ENCODE results near the gene AP1S1.
"Not testable (repeated sequence)": the region's sequence is repeated elsewhere in the genome, so short reads cannot be mapped to it uniquely, and the experiment has no call there.

The AP1S1 gene

GRCh38 chr7:101120315-101120714 lies 34.0 kb upstream of the AP1S1 start:
- no peak for DNase-seq (ENCODE audit: extremely low read depth, low read depth)
- TF ChIP-seq CTCF (IDR thresholded peaks at IDR 0.05; ENCODE audit: low read depth, low read length): no peak

- not testable (repeated sequence) for DNase-seq (ENCODE audit: extremely low read depth, low read depth)
These were observed 32.7 kb upstream of the AP1S1 start for GRCh38 chr7:101121631-101121990.

- TF ChIP-seq CTCF (IDR thresholded peaks at IDR 0.05; ENCODE audit: low read depth, low read length): no peak
- DNase-seq (ENCODE audit: extremely low read depth, low read depth): peak; percentile 93
These were observed 32.0 kb upstream of the AP1S1 start for GRCh38 chr7:101121991-101122932.

- no peak for TF ChIP-seq CTCF (IDR thresholded peaks at IDR 0.05; ENCODE audit: low read depth, low read length)
- no peak for DNase-seq (ENCODE audit: extremely low read depth, low read depth)
These were observed 31.2 kb upstream of the AP1S1 start for GRCh38 chr7:101122933-101123702.

- DNase-seq (ENCODE audit: extremely low read depth, low read depth): no peak
- TF ChIP-seq CTCF (IDR thresholded peaks at IDR 0.05; ENCODE audit: low read depth, low read length): no peak
These were observed 30.6 kb upstream of the AP1S1 start for GRCh38 chr7:101123703-101124068.

GRCh38 chr7:101124376-101125056 lies 29.8 kb upstream of the AP1S1 start:
- DNase-seq (ENCODE audit: extremely low read depth, low read depth): peak; percentile 83
- no peak for TF ChIP-seq CTCF (IDR thresholded peaks at IDR 0.05; ENCODE audit: low read depth, low read length)

- DNase-seq (ENCODE audit: extremely low read depth, low read depth): no peak
- TF ChIP-seq CTCF (IDR thresholded peaks at IDR 0.05; ENCODE audit: low read depth, low read length): no peak
These were observed 28.2 kb upstream of the AP1S1 start for GRCh38 chr7:101125989-101126650.
